ENCODE results near the gene ETNK2. TPM values are rescaled to one million over a fixed set of nuclear protein-coding genes. Genes with fewer than 3 reads are reported as not detected.

The ETNK2 gene
- total and polyA plus RNA-seq, 2 of the 13 experiments (the other 11 are each of a cell fraction or from before 2014, with no cell fraction given) = 15.5 to 42.8 TPM

- TF ChIP-seq ZNF770 (CRISPR knock-in tag; IDR thresholded peaks at IDR 0.05) (peak; percentile 60; the same call in 1 of the 2 replicates), ZNF160 (CRISPR knock-in tag; IDR thresholded peaks at IDR 0.05) (0 out of 2 replicates have a peak, but pooled peaks have one; percentile 68), FOXA3 (CRISPR knock-in tag; IDR thresholded peaks at IDR 0.05) (0 out of 2 replicates have a peak, but pooled peaks have one; percentile 14), ZSCAN21 (CRISPR knock-in tag; IDR thresholded peaks at IDR 0.05; ENCODE audit: borderline replicate concordance) (0 out of 2 replicates have a peak, but pooled peaks have one; percentile 59), AGO2 (optimal IDR thresholded peaks at IDR 0.05; ENCODE audit: low read depth, low read length) (peak; percentile 9), ARHGAP35 (CRISPR knock-in tag; IDR thresholded peaks at IDR 0.05; ENCODE audit: borderline replicate concordance) (0 out of 2 replicates have a peak, but pooled peaks have one; percentile 54), PHF8 (CRISPR knock-in tag; IDR thresholded peaks at IDR 0.05) (peak; percentile 54), ZC3H4 (CRISPR knock-in tag; IDR thresholded peaks at IDR 0.05; ENCODE audit: borderline replicate concordance) (no peak), SRSF4 (IDR thresholded peaks at IDR 0.05; ENCODE audit: low read depth, low read length, poor library complexity, severe bottlenecking) (no peak), CHCHD3 (CRISPR knock-in tag; IDR thresholded peaks at IDR 0.05) (0 out of 2 replicates have a peak, but pooled peaks have one; percentile 56), HOXA9 (CRISPR knock-in tag; IDR thresholded peaks at IDR 0.05; ENCODE audit: borderline replicate concordance) (no peak), SMC3 (IDR thresholded peaks at IDR 0.05; ENCODE audit: low read length) (no peak), ATF7 (IDR thresholded peaks at IDR 0.05) (no peak), ATF7 (CRISPR knock-in tag; IDR thresholded peaks at IDR 0.05) (no peak), ZNF546 (CRISPR knock-in tag; conservative IDR thresholded peaks at IDR 0.05) (0 out of 2 replicates have a peak, but pooled peaks have one; percentile 66), SOX13 (IDR thresholded peaks at IDR 0.05) (no peak), SOX13 (CRISPR knock-in tag; conservative IDR thresholded peaks at IDR 0.05 in 1 of 2, IDR thresholded peaks at IDR 0.05 in 1 of 2) (0 out of 4 replicates have a peak, but pooled peaks of 1 of the 2 experiments have one; percentile 18), ZNF431 (CRISPR knock-in tag; IDR thresholded peaks at IDR 0.05; ENCODE audit: borderline replicate concordance, low read depth) (no peak), RXRA (CRISPR knock-in tag; IDR thresholded peaks at IDR 0.05) (0 out of 2 replicates have a peak, but pooled peaks have one; percentile 21), MBNL3 (CRISPR knock-in tag; conservative IDR thresholded peaks at IDR 0.05) (no peak), ZNF563 (CRISPR knock-in tag; IDR thresholded peaks at IDR 0.05) (peak; percentile 84), HIVEP1 (CRISPR knock-in tag; IDR thresholded peaks at IDR 0.05) (no peak), KLF13 (CRISPR knock-in tag; IDR thresholded peaks at IDR 0.05) (0 out of 2 replicates have a peak, but pooled peaks have one; percentile 57), AHR (CRISPR knock-in tag; IDR thresholded peaks at IDR 0.05) (no peak), ZBTB7B (CRISPR knock-in tag; IDR thresholded peaks at IDR 0.05) (peak; percentile 57; the same call in 1 of the 2 replicates)
- TF ChIP-seq, protein P1, sequence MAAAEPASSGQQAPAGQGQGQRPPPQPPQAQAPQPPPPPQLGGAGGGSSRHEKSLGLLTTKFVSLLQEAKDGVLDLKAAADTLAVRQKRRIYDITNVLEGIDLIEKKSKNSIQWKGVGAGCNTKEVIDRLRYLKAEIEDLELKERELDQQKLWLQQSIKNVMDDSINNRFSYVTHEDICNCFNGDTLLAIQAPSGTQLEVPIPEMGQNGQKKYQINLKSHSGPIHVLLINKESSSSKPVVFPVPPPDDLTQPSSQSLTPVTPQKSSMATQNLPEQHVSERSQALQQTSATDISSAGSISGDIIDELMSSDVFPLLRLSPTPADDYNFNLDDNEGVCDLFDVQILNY (CRISPR knock-in tag; conservative IDR thresholded peaks at IDR 0.05) = no peak
- TF ChIP-seq, protein P2, sequence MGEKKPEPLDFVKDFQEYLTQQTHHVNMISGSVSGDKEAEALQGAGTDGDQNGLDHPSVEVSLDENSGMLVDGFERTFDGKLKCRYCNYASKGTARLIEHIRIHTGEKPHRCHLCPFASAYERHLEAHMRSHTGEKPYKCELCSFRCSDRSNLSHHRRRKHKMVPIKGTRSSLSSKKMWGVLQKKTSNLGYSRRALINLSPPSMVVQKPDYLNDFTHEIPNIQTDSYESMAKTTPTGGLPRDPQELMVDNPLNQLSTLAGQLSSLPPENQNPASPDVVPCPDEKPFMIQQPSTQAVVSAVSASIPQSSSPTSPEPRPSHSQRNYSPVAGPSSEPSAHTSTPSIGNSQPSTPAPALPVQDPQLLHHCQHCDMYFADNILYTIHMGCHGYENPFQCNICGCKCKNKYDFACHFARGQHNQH (CRISPR knock-in tag; IDR thresholded peaks at IDR 0.05) = peak; percentile 25; the same call in 1 of the 2 replicates
These were observed at the start of gene ETNK2 (continued) for GRCh38 chr1:204151552-204152309.
